Gastrocnemius medialis (tissue), 4 donors: ENCODE results near the gene RRBP1. TPM values are rescaled to one million over a fixed set of nuclear protein-coding genes. Genes with fewer than 3 reads are reported as not detected.

Experiments used
- ATAC-seq, 2 donors: fragments of 150-250 bp; one replicate each; pipeline ENCODE4 v1.9.1; 2016
- DNase-seq, 2 donors: peaks; one replicate each; pipeline ENCODE4 v3.0.0-alpha.2; 2019
- H3K27ac ChIP-seq, 4 donors: fragments of 200-600 bp; sonication (generic); 1 replicate in 1 of 4; 2 replicates in 3 of 4; pipeline ENCODE4 v1.5.1; 2016 to 2018; ENCODE audit warnings: mild to moderate bottlenecking in 2 of 4, moderate library complexity in 1 of 4
- H3K27me3 ChIP-seq, 3 donors: fragments of 200-600 bp; sonication (generic) in 2 of 3; 1 replicate in 1 of 3; 2 replicates in 2 of 3; pipeline versions ENCODE4 v1.5.1 to v1.6.0; 2016 to 2019; ENCODE audit warnings: mild to moderate bottlenecking in 1 of 3, moderate library complexity in 1 of 3
- H3K36me3 ChIP-seq, 2 donors: fragments of 200-600 bp; sonication (generic) in 1 of 2; one replicate each; pipeline ENCODE4 v1.5.1; 2017 to 2018
- H3K4me1 ChIP-seq, 2 donors: fragments of 200-600 bp; sonication (generic) in 1 of 2; one replicate each; pipeline ENCODE4 v1.5.1; 2016 to 2017; ENCODE audit warnings: mild to moderate bottlenecking in 2 of 2
- H3K4me3 ChIP-seq, 4 donors: fragments of 200-600 bp; sonication (generic) in 3 of 4; 1 replicate in 1 of 4; 2 replicates in 3 of 4; pipeline ENCODE4 v1.5.1; 2016 to 2019; ENCODE audit warnings: mild to moderate bottlenecking in 2 of 4
- H3K9me3 ChIP-seq, 3 donors: fragments of 200-600 bp; sonication (generic) in 2 of 3; 1 replicate in 1 of 3; 2 replicates in 2 of 3; pipeline ENCODE4 v1.5.1; 2016 to 2019
- POLR2A ChIP-seq, 2 donors: fragments of 450-650 bp; IDR thresholded peaks; one replicate each; pipeline ENCODE4 v1.6.1; 2017; ENCODE audit warnings: antibody characterized with exemption in 2 of 2, mild to moderate bottlenecking in 2 of 2, moderate library complexity in 2 of 2
- in situ Hi-C, 4 donors: fragments of 200-750 bp; cut with MboI; loops; one replicate each; pipeline versions ENCODE4 v1.15.0 to v1.8.0; 2017; ENCODE audit warnings: low sequenced_read_pairs in 4 of 4
- intact Hi-C: fragments of 100-400 bp; cut with DNase I; formaldehyde crosslinking; loops from one replicate; pipeline ENCODE4 v1.15.1; 2023; ENCODE audit warnings: low total_unique reads
- total RNA-seq, 4 donors: library from RNA; depleted of rRNA; stranded (reverse); fragments of >200 nt; gene quantifications; one replicate each; pipeline versions ENCODE4 v1.1.0 to v1.2.3, GENCODE V29; 2016
- TF ChIP-seq, protein P1 (sequence below), 5 experiments: fragments of 450-650 bp in 3 of 5; fragments of 200-600 bp in 2 of 5; sonication (generic) in 2 of 5; IDR thresholded peaks in 4 of 5; conservative IDR thresholded peaks in 1 of 5; 1 replicate in 4 of 5; 2 replicates in 1 of 5; pipeline ENCODE4 v1.5.1; 2016 to 2019; ENCODE audit warnings: antibody characterized with exemption in 5 of 5, mild to moderate bottlenecking in 3 of 5, moderate library complexity in 3 of 5

Gene RRBP1
- total RNA-seq, 4 donors from 2014 or later: 14.1 to 22.7 (median 17.9) TPM

DNA sequence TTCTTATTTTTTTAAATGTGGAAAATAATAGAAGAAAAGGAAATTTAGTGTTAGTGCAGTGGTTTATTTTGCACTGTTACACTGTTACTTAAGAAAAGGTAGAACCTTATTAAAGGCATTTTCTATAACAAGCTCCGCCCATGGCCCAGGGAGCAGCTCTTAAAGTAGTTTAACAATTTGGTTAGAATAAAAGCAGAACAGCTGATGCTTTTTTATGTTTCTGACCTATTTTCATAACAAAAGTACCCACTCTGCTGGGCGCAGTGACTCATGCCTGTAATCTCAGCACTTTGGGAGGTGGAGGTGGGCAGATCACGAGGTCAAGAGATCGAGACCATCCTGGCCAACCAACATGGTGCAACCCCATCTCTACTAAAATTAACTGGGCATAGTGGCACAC is 79.5 kb downstream of the RRBP1 start:
- no peaks in the 10 kb centered on the region for H3K4me1 ChIP-seq
- H3K9me3 ChIP-seq: no peaks in the 10 kb centered on the region
- H3K27me3 ChIP-seq: no peaks in the 10 kb centered on the region
- in situ Hi-C loops (loop anchor here in 2 of 4 donors (5.0 to 10.0 kb wide), 2 partner anchors 65 to 68 kb away; partner anchors contain the start of gene BFSP1 (in 1 of the 2)), intact Hi-C loops (no loop called here)
- DNase-seq (no peak), ATAC-seq (no peak)
- H3K27ac ChIP-seq: no peak overlapping the region
- no peak for TF ChIP-seq POLR2A (IDR thresholded peaks at IDR 0.05)
- TF ChIP-seq, protein P1, sequence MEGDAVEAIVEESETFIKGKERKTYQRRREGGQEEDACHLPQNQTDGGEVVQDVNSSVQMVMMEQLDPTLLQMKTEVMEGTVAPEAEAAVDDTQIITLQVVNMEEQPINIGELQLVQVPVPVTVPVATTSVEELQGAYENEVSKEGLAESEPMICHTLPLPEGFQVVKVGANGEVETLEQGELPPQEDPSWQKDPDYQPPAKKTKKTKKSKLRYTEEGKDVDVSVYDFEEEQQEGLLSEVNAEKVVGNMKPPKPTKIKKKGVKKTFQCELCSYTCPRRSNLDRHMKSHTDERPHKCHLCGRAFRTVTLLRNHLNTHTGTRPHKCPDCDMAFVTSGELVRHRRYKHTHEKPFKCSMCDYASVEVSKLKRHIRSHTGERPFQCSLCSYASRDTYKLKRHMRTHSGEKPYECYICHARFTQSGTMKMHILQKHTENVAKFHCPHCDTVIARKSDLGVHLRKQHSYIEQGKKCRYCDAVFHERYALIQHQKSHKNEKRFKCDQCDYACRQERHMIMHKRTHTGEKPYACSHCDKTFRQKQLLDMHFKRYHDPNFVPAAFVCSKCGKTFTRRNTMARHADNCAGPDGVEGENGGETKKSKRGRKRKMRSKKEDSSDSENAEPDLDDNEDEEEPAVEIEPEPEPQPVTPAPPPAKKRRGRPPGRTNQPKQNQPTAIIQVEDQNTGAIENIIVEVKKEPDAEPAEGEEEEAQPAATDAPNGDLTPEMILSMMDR (IDR thresholded peaks at IDR 0.05 in 4 of 5, conservative IDR thresholded peaks at IDR 0.05 in 1 of 5): no peak
- peaks cover 3 to 42% of the 10 kb centered on the region in 2 donors for H3K36me3 ChIP-seq
- H3K4me3 ChIP-seq: no peak overlapping the region

DNA sequence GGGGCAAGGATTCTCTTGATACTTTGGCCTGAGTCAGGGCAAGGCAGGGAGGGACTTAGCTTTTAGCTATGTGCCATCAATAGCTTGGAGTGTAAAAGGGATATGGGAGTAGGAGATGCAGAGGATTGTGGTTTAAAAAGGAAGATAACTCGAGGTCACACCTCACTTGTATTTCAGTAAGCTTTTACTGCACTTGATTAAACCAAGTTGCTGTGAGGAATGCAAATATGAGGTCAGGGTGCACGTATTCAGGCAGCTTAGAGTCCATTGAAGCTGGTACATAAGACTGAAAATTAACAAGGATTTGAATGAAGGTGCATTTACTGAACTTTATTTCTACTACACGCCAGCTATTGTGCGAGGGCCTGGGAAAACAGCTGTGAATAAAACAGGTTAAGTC is 80.1 kb downstream of the RRBP1 start:
- no peak overlapping the region for H3K4me3 ChIP-seq
- no peak for ATAC-seq
- intact Hi-C loops: no loop called here
- H3K4me1 ChIP-seq: no peaks in the 10 kb centered on the region
- no peak for DNase-seq
- H3K27ac ChIP-seq: no peak overlapping the region
- no peak for TF ChIP-seq POLR2A (IDR thresholded peaks at IDR 0.05)
- TF ChIP-seq, protein P1 (IDR thresholded peaks at IDR 0.05 in 4 of 5, conservative IDR thresholded peaks at IDR 0.05 in 1 of 5): no peak
- in situ Hi-C loops: loop anchor here in 2 of 4 donors (5.0 to 10.0 kb wide), 2 partner anchors 65 to 67 kb away; partner anchors contain the start of gene BFSP1 (in 1 of the 2)
- no peaks in the 10 kb centered on the region for H3K27me3 ChIP-seq
- H3K9me3 ChIP-seq: no peaks in the 10 kb centered on the region
- peaks cover 3 to 42% of the 10 kb centered on the region in 2 donors for H3K36me3 ChIP-seq

DNA sequence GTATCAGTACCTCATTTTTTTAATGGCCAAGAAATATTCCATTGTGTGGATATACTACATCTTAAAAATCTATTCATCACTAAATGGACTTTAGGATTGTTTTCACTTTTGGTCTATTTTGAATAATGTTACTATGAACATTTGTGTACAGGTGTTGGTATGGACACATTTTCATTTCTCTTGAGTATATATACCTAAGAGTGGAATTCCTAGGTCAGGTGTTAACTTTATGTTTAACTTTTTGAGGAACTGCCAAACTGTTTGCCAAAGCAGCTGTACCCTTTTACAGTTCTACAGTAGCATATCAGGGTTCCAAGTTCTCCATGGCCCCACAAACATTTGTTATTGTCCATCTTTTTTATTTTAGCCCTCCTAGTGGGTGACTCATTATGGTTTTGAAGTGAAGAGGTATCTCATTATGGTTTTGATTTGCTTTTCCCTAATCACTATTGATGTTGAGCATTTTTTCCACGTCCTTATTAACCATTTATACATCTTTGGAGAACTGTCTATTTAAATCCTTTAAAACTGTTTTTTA is 84.0 kb downstream of the RRBP1 start:
- ATAC-seq: no peak
- intact Hi-C loops (no loop called here), in situ Hi-C loops (no loop called here)
- Histone ChIP-seq H3K4me1 (peaks cover 14 to 17% of the 10 kb centered on the region in 2 donors), H3K27me3 (no peaks in the 10 kb centered on the region), H3K9me3 (no peaks in the 10 kb centered on the region), H3K27ac (no peak overlapping the region), H3K36me3 (peaks cover 3 to 23% of the 10 kb centered on the region in 2 donors), H3K4me3 (no peak overlapping the region)
- TF ChIP-seq POLR2A (IDR thresholded peaks at IDR 0.05): no peak
- TF ChIP-seq, protein P1 (IDR thresholded peaks at IDR 0.05 in 4 of 5, conservative IDR thresholded peaks at IDR 0.05 in 1 of 5): no peak
- DNase-seq: no peak

DNA sequence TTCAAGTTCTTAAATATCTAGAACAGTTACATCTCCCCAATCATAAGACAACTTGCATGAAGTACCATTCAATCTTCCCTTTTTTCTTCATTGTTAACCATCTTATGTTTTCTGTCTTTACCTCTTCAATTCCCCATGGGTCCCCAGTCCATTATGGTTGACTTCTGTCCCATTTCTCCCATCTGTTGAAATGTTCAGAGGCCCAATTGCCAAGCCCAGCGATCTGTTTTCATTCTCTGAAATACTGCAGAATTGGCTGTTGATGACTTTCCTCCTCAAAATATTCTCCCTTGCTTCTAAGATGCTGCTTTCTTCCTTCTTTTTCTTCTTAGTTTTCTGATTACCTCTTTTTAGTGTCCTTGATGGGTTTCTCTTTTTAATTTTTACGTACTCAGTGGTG is 86.2 kb downstream of the RRBP1 start:
- no peak overlapping the region for H3K27ac ChIP-seq
- intact Hi-C loops (no loop called here), in situ Hi-C loops (no loop called here)
- ATAC-seq: no peak
- no peaks in the 10 kb centered on the region for H3K9me3 ChIP-seq
- no peak for DNase-seq
- H3K27me3 ChIP-seq: no peaks in the 10 kb centered on the region
- H3K4me3 ChIP-seq: no peak overlapping the region
- H3K36me3 ChIP-seq: peaks cover 0 to 2% of the 10 kb centered on the region in 2 donors
- H3K4me1 ChIP-seq: peaks cover 14 to 17% of the 10 kb centered on the region in 2 donors
- TF ChIP-seq, protein P1 (IDR thresholded peaks at IDR 0.05 in 4 of 5, conservative IDR thresholded peaks at IDR 0.05 in 1 of 5): no peak

DNA sequence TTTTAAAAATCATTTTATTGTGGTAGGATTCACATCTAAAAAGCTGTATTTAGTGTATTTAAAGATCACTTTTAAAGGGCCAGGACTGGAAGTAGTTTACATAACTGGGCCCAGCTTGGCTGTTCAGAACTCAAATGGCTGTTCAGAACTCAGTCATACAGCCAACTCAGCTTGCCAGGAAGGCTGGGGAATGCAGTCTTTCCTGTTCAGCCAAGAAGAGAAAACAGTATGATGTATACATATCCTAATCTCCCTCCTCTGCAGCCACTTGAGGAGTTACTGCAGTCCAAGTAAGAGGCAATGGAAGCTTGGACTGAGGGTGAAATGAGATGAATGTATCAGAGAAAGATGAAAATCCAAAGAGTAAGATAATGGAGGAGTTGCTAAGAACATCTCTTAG is 87.6 kb downstream of the RRBP1 start:
- ATAC-seq: no peak

More for the DNA sequence above, 87.6 kb downstream of the RRBP1 start:
- intact Hi-C loops (no loop called here), in situ Hi-C loops (no loop called here)
- Histone ChIP-seq H3K9me3 (no peaks in the 10 kb centered on the region), H3K36me3 (no peaks in the 10 kb centered on the region), H3K4me1 (peaks cover 23 to 25% of the 10 kb centered on the region in 2 donors), H3K4me3 (no peak overlapping the region), H3K27me3 (no peaks in the 10 kb centered on the region), H3K27ac (no peak overlapping the region)
- no peak for DNase-seq
- TF ChIP-seq POLR2A (IDR thresholded peaks at IDR 0.05): no peak
- TF ChIP-seq, protein P1 (IDR thresholded peaks at IDR 0.05 in 4 of 5, conservative IDR thresholded peaks at IDR 0.05 in 1 of 5): no peak
